Measurements from ENCODE around the gene ANK3.

ANK3 gene

DNA sequence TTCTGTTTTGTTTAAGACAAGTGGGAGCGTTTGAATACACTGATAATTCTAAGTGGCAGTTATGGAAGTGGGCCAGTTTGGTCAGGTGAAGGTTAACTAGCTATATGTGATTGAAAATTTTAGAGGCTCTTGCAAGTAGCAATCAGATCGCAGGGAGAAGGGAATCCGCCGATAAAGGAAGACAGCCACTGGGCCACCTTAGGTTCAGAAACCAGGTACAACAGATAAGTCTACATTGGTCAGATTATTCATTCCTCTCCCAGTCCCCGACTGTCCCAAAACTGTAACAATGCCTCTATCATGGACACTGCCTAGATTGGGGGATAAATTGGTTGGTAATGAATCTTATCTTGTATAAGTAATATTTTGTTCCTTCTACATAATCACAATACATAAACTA is 8.9 kb downstream of the ANK3 start:
- H3K4me1 ChIP-seq (ENCODE audit: low read length): no peaks in the 10 kb centered on the region
- H3K4me2 ChIP-seq (ENCODE audit: low read depth, low read length): no peak overlapping the region

DNA sequence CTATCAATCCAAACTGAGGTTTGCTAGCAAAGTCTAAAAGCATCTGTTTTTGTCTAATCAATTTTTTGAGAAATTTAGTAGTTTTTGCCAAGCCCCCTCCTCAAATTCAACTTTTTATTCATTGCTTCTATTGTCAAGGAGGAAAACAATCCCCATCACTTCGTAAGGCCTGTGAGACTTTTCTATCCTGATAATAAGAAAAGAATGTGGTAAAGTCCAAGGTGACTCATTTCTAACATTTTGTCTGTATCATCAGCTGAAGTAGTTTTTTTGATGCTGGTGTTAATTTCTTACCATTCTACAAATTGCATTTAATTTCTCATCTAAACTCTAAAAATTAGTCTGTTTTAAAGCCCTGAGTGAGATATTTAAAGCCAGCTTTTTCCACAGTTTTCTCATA is 11.7 kb downstream of the ANK3 start:
- no peak for DNase-seq

More for the DNA sequence above, 8.9 kb downstream of the ANK3 start:
- no peak overlapping the region for H3K27ac ChIP-seq (ENCODE audit: low read length)
- TF ChIP-seq EZH2phosphoT487 (IDR thresholded peaks at IDR 0.05; ENCODE audit: low read length) (no peak), EZH2 (optimal IDR thresholded peaks at IDR 0.05; ENCODE audit: low read depth, low read length) (no peak)
- TF ChIP-seq, protein P1, sequence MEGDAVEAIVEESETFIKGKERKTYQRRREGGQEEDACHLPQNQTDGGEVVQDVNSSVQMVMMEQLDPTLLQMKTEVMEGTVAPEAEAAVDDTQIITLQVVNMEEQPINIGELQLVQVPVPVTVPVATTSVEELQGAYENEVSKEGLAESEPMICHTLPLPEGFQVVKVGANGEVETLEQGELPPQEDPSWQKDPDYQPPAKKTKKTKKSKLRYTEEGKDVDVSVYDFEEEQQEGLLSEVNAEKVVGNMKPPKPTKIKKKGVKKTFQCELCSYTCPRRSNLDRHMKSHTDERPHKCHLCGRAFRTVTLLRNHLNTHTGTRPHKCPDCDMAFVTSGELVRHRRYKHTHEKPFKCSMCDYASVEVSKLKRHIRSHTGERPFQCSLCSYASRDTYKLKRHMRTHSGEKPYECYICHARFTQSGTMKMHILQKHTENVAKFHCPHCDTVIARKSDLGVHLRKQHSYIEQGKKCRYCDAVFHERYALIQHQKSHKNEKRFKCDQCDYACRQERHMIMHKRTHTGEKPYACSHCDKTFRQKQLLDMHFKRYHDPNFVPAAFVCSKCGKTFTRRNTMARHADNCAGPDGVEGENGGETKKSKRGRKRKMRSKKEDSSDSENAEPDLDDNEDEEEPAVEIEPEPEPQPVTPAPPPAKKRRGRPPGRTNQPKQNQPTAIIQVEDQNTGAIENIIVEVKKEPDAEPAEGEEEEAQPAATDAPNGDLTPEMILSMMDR (IDR thresholded peaks at IDR 0.05; ENCODE audit: low read length): no peak
- no peaks in the 10 kb centered on the region for H4K20me1 ChIP-seq (ENCODE audit: insufficient read depth, low read length)
- H3K36me3 ChIP-seq (replicated peaks; ENCODE audit: insufficient read depth, low read length): no peaks in the 10 kb centered on the region
- no peaks in the 10 kb centered on the region for H3K9me3 ChIP-seq (replicated peaks; ENCODE audit: insufficient read depth, low read length)
- no peak for DNase-seq
- H2AFZ ChIP-seq (ENCODE audit: low read length): no peak overlapping the region
- H3K79me2 ChIP-seq (ENCODE audit: low read length): no peaks in the 10 kb centered on the region
- H3K9ac ChIP-seq (ENCODE audit: low read length): no peak overlapping the region
- H3K4me3 ChIP-seq (ENCODE audit: low read length): no peak overlapping the region
- H3F3A ChIP-seq (ENCODE audit: insufficient read depth, low read length): no peaks in the 10 kb centered on the region
- H3K9me2 ChIP-seq (replicated peaks; ENCODE audit: insufficient read depth, low read length): no peaks in the 10 kb centered on the region
- H3K27me3 ChIP-seq (replicated peaks; ENCODE audit: insufficient read depth, low read length): no peaks in the 10 kb centered on the region

DNA sequence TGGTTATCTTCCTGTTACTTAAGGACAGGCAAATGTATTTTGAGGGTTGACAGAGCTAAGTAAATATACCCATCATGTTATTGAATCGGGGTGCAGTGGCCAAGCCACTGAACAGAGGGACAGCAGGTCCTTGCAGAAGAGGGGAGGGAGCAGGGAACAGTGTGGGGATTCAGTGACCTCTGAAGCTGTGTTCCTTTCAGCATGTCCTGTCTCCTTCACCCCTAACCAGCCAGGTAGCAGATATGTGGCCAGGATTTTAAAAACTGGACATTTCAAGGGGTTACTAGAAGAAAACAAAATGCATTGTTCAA is 12.7 kb downstream of the ANK3 start:
- Histone ChIP-seq H3K9me2 (replicated peaks; ENCODE audit: insufficient read depth, low read length) (no peaks in the 10 kb centered on the region), H3K4me3 (ENCODE audit: low read length) (no peak overlapping the region), H2AFZ (ENCODE audit: low read length) (no peak overlapping the region), H3K9me3 (replicated peaks; ENCODE audit: insufficient read depth, low read length) (no peaks in the 10 kb centered on the region), H3K4me1 (ENCODE audit: low read length) (no peaks in the 10 kb centered on the region), H3K9ac (ENCODE audit: low read length) (no peak overlapping the region), H3K79me2 (ENCODE audit: low read length) (no peaks in the 10 kb centered on the region), H3F3A (ENCODE audit: insufficient read depth, low read length) (no peaks in the 10 kb centered on the region), H4K20me1 (ENCODE audit: insufficient read depth, low read length) (no peaks in the 10 kb centered on the region), H3K4me2 (ENCODE audit: low read depth, low read length) (no peak overlapping the region), H3K36me3 (replicated peaks; ENCODE audit: insufficient read depth, low read length) (no peaks in the 10 kb centered on the region), H3K27ac (ENCODE audit: low read length) (no peak overlapping the region), H3K27me3 (replicated peaks; ENCODE audit: insufficient read depth, low read length) (no peaks in the 10 kb centered on the region)
- no peak for DNase-seq
- TF ChIP-seq EZH2phosphoT487 (IDR thresholded peaks at IDR 0.05; ENCODE audit: low read length) (no peak), EZH2 (optimal IDR thresholded peaks at IDR 0.05; ENCODE audit: low read depth, low read length) (no peak)
- TF ChIP-seq, protein P1 (IDR thresholded peaks at IDR 0.05; ENCODE audit: low read length): no peak

More for the DNA sequence above, 11.7 kb downstream of the ANK3 start:
- Histone ChIP-seq H3K79me2 (ENCODE audit: low read length) (no peaks in the 10 kb centered on the region), H3K9me3 (replicated peaks; ENCODE audit: insufficient read depth, low read length) (no peaks in the 10 kb centered on the region), H2AFZ (ENCODE audit: low read length) (no peak overlapping the region), H3K9me2 (replicated peaks; ENCODE audit: insufficient read depth, low read length) (no peaks in the 10 kb centered on the region), H3K4me1 (ENCODE audit: low read length) (no peaks in the 10 kb centered on the region), H3K4me2 (ENCODE audit: low read depth, low read length) (no peak overlapping the region), H3K9ac (ENCODE audit: low read length) (no peak overlapping the region), H3K27ac (ENCODE audit: low read length) (no peak overlapping the region), H3K36me3 (replicated peaks; ENCODE audit: insufficient read depth, low read length) (no peaks in the 10 kb centered on the region), H3K27me3 (replicated peaks; ENCODE audit: insufficient read depth, low read length) (no peaks in the 10 kb centered on the region), H4K20me1 (ENCODE audit: insufficient read depth, low read length) (no peaks in the 10 kb centered on the region), H3F3A (ENCODE audit: insufficient read depth, low read length) (no peaks in the 10 kb centered on the region), H3K4me3 (ENCODE audit: low read length) (no peak overlapping the region)
- TF ChIP-seq, protein P1 (IDR thresholded peaks at IDR 0.05; ENCODE audit: low read length): no peak
- TF ChIP-seq EZH2 (optimal IDR thresholded peaks at IDR 0.05; ENCODE audit: low read depth, low read length) (no peak), EZH2phosphoT487 (IDR thresholded peaks at IDR 0.05; ENCODE audit: low read length) (no peak)

All from MM.1S (cell line).